Measurements from ENCODE around the gene FLNC.

Gene FLNC

GRCh38 chr7:128846781-128847444 is 16.7 kb downstream of the FLNC start:
- DNase-seq (ENCODE audit: low spot score): no peak

- DNase-seq (ENCODE audit: low spot score): no peak
Measured at GRCh38 chr7:128847721-128848211, 17.6 kb downstream of the FLNC start.

- no peak for DNase-seq (ENCODE audit: low spot score)
Measured at GRCh38 chr7:128848289-128849155, 18.3 kb downstream of the FLNC start.

GRCh38 chr7:128849156-128849515 is 18.9 kb downstream of the FLNC start:
- DNase-seq (ENCODE audit: low spot score): no peak

GRCh38 chr7:128849804-128850490 is 19.7 kb downstream of the FLNC start:
- DNase-seq (ENCODE audit: low spot score): no peak

GRCh38 chr7:128852537-128853254 is 22.5 kb downstream of the FLNC start:
- DNase-seq (ENCODE audit: low spot score): no peak

GRCh38 chr7:128853799-128854198 is 23.6 kb downstream of the FLNC start:
- DNase-seq (ENCODE audit: low spot score): no peak

- DNase-seq (ENCODE audit: low spot score): no peak
Measured at GRCh38 chr7:128854396-128854795, 24.2 kb downstream of the FLNC start.

- no peak for DNase-seq (ENCODE audit: low spot score)
Measured at GRCh38 chr7:128855559-128855958, 25.4 kb downstream of the FLNC start.

GRCh38 chr7:128856001-128856718 is 26.0 kb downstream of the FLNC start:
- DNase-seq (ENCODE audit: low spot score): no peak

- no peak for DNase-seq (ENCODE audit: low spot score)
Measured at GRCh38 chr7:128858380-128859231, 28.4 kb downstream of the FLNC start.

- DNase-seq (ENCODE audit: low spot score): no peak
Measured at GRCh38 chr7:128859232-128860157, 29.3 kb downstream of the FLNC start.

- no peak for DNase-seq (ENCODE audit: low spot score)
Measured at GRCh38 chr7:128860158-128861073, 30.2 kb downstream of the FLNC start.

GRCh38 chr7:128861957-128862570 is 31.9 kb downstream of the FLNC start:
- no peak for DNase-seq (ENCODE audit: low spot score)

- peak; percentile 99 for DNase-seq (ENCODE audit: low spot score)
Measured at GRCh38 chr7:128862571-128863432, 32.6 kb downstream of the FLNC start, which contains the start of gene ATP6V1F. Gene ATP6V1F, plus strand, starts transcription at chr7:128862856. Its CDS starts 49 bp downstream, at chr7:128862905.

GRCh38 chr7:128863433-128863989 is 33.3 kb downstream of the FLNC start:
- peak; percentile 43 for DNase-seq (ENCODE audit: low spot score)

All from CD4-positive, alpha-beta T cell treated with Interleukin-15 for 4 hours (primary cell).